Stimulated activated CD4-positive, alpha-beta T cell treated with anti-CD3 and anti-CD28 coated beads, Interleukin-2, amount 100 ng/mL, for 48 hours (primary cell): ENCODE data around the gene PMVK.
"Not testable (repeated sequence)": the region's sequence is repeated elsewhere in the genome, so short reads cannot be mapped to it uniquely, and the experiment has no call there.

Experiments
- DNase-seq, 2 donors: peaks; one replicate each; pipeline ENCODE4 v3.0.0-alpha.2; 2020

PMVK gene

GRCh38 chr1:154936555-154937084, at the start of gene PMVK:
TSS of gene PMVK (minus strand) at chr1:154936719. CDS start at chr1:154936685, 34 bp downstream.
- DNase-seq = peak; percentile 88 to 93

- no peak for DNase-seq
Observed at GRCh38 chr1:154983776-154984466, 47.4 kb upstream of the PMVK start.

- DNase-seq = peak; percentile 93 to 97
Observed at GRCh38 chr1:154982897-154983648, 46.6 kb upstream of the PMVK start, which contains the start of gene FLAD1. TSS of gene FLAD1 (plus strand) at chr1:154983344. CDS start at chr1:154983695, 351 bp downstream.

DNA sequence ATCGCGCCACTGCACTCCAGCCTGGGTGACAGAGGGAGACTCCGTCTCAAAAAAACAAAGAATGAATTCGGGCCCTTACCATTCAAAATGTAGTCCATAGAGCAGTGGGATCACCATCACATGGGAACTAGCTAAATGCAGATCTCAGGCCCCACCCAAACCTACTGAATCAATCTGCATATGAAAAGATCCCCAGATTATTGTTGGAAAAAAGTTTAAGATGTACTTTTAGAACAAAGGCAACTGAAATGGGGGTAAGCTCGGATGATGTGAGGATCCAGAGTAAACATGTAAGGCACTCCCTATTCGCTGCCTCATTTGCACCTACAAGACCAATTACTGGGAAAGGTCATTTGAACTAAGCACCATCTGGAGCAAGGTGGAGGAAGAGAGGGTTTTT, 45.8 kb upstream of the PMVK start:
- no peak for DNase-seq

DNA sequence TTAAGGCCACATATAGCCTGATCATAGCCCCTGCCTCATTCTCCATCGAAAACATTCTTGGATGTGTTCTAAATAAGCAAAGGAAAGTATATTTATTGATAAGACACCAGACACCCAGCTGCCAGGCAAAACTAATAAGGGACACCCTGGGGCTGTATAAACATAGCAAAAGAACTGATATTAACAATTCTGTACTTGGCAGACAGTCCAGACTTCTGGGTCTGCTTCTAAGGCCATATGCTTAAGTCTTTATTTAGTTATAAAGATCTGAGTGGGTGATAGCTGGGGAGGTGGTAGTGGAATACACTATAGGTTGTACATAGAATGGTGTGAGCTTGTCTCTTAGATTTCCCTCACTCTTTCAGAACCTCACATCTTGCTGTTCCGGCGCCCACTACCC, 41.8 kb upstream of the PMVK start:
- no peak for DNase-seq

GRCh38 chr1:154977762-154978161, 41.2 kb upstream of the PMVK start:
- DNase-seq = not testable (repeated sequence)

DNA sequence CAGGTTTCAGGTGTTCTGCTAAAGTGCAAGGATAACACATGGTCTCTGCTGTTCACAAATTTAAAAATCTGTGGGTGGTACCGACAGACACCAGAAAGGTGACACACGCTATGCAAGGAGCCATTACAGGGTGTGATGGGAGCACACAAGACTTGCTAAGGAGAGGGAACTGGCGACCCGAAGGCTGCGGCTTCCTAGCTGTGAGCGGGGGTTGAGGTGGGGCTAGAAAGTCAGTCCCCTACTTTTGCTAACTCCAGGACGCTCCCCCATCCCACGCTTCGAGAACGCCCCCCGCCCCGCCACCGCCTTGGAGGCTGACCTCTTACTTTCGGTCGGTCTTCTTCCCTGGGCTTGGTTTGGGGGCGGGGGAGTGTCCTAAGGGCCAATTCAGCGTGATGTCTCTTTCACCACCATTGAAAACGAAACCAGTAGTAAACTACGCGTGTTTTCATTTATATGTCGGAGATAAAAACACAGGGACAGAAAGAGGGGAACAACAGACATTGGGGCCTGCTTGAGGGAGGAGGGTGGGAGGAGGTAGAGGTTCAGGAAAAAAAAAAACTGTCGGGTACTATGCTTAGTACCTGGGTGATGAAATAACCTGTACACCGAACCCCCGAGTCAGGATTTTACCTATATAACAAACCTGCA, 39.0 kb upstream of the PMVK start:
- DNase-seq = peak in 1 of 2 donors; percentile 48

- peak; percentile 90 for DNase-seq
Observed at GRCh38 chr1:154974808-154975408, 38.4 kb upstream of the PMVK start.

DNA sequence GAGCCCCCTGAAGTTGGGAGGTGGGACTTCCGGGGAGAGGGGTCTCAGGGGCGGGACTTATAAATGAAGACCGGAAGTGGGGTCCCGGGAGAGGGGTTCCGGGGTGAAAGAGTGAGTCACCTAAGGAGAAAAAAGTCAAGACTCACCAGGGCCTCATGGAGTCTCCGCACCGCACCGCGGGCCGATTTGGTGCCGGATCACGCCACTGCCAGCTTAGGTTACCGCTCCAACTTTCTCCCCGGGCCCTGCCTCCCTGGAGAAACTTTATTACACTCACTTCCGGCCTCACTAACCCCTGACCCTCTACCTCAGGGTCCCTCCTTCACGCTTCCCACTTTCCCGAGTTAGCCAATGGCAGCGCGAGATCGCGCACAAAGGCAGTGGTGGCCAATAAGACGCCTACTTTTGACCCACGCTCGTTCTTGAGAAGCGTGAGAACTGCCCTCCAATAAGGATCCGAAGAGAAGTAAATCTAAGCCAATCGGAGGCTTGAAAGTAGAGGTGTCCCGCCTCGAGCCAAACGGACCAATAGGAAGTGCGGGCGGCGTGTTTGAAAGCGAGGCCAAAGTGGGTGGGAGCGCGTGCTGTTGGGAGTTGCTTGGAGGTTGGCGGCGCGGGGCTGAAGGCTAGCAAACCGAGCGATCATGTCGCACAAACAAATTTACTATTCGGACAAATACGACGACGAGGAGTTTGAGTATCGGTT, 37.7 kb upstream of the PMVK start, which contains the start of gene CKS1B:
TSS of gene CKS1B (plus strand) at position 580 of the 706 bp plus-strand sequence. CDS start at position 645, 65 bp downstream.
- peak; percentile 89 to 91 for DNase-seq

DNA sequence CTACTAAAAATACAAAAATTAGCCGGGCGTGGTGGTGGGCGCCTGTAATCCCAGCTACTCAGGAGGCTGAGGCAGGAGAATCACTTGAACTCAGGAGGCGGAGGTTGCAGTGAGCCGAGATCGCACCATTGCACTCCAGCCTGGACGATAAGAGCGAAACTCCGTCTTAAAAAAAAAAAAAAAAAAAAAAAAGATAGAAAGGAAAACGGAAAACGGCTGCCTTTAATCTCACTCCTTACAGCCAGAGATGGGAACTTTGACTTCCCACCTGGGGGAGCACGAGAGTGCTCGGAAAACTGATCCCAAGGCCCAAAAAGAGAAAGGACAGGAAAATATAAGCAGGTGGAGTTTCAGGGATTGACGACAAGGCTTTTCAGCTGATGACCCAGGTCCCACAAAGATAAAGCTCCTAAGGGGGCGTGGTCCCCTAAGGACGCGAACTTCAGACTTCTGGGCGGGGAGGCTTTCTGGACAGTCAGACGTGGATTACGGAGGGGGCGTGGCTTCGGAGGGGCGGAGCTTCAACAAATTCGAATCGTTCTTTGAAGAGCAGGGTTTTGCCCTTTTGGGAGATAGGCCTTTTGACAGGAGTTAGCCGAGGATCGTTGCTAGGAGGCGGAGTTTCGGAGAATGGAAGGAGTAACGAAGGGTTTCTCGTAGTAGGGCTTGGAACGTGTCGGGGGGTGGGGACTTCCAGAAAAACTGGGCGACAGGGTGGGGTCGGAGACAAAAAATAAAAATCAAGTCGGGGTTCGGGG, 37.0 kb upstream of the PMVK start:
- DNase-seq = peak; percentile 93 to 94

DNA sequence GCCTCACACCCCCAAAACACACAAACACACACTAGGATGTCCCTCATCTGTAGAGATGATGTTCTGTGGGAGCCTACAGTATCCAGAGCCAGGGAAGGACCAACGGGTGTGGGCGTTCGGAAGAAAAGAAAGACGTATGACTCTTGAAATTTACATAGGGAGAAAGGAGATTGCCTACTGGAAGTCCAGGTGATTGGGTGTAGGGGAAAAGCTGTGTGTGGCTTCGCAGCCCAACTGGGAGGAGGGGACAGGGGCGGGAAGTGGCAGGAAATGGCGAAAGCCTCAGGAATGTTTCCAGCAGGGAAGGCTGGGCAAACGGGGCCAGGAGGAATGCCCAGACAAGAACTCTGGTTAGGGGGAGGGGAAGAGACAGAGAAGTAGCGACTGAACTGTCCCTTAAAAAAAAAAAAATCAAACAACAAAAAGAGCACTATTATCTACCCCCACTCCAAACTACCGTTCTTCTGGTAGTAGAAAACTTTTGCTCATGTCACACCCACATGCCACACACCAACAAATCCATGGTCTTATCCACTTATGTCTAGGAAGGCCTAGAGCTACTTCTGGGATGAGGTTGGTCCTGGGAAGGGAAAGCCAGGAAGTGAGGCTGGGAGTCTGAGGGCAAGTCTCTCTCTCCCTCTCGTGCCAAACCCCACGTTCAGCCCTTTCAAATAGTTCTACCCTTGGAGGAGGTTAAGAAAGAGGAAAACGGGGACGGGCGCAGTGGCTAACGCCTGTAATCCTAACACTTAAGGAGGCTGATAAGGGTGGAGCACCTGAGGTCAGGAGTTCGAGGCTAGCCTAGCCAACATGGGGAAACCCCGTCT, 36.2 kb upstream of the PMVK start:
- DNase-seq = no peak

DNA sequence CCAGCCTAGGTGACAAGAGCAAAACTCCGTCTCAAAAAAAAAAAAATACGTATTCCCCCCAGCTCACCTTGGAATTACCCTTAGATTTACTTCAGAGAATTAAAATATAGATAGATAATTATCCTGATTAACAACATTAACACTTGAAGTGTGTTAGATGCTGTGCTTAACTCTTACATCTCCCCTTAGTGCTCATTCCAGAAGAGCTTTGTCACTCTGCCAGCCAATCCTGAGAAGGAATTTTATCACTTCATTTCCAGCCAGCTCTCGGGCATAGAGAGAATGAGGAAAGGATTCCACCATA, 35.6 kb upstream of the PMVK start:
- no peak for DNase-seq

DNA sequence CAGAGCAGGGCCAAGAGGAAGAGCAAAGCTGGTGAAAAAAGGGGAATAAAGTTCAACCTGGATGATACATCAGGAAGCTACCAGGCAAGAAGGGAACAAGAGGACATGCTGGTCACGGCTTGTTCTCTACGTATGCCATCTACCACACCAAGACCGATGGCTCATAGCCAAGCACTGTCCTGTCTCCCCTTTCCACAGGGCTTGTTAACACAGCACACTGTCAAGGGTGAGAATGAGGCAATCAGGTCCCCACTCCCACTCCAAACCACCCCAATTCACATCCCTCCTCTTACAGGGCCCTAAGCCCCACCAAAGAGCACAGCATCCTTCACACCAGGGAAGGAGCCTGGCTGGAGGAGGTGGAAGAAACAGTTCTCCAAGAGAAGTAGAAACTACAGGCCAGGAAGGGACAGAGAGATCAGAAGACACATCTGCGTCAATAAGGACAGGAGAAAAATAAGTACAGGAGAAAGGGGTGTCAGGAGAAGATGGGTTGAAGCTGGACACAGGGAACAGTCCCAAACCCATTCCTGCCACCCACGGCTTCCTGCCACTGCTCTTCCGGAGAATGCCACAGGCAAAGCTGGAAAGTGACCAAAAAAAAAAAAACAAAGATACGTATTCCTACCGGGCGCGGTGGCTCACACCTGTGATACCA, 35.0 kb upstream of the PMVK start:
- DNase-seq = no peak

DNA sequence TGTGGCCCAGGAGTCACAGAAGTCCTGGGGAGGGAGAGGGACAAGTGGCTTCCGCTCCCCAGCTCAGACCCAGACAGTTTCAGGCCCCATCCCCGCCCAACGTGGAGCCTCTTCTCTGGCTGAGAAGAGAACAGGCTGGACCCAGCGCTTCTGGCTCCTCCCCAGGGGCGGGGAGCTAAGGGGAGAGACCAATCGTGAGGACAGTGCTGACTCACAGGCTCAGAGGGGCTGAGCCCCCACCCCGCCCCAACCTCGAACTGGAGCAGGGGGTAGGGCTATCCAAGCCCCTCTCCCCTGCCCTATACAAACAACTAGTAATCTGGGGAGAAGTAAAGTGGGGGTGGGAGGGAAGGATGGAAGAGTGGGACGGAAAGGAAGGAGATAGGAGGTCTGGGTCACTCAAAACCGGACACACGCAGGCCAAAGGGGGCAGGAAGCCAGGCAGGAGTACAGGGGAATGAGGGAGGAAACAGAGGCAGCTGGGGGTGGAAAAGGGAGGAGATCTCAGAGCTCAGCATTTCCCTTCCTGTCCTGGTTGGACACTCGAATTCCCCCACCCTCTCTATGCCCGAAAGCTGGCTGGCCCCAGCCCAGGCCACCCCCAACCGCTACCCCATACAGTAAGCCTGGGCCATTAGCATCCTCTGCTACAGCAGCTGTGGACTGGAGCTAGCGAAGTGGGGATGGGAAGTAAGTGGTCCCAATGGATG, 34.3 kb upstream of the PMVK start, which contains the start of gene SHC1:
TSS of gene SHC1 (minus strand) at position 117 of the 710 bp plus-strand sequence. CDS start 221 bp downstream, outside the sequence.
- DNase-seq = peak in 1 of 2 donors; percentile 37

DNA sequence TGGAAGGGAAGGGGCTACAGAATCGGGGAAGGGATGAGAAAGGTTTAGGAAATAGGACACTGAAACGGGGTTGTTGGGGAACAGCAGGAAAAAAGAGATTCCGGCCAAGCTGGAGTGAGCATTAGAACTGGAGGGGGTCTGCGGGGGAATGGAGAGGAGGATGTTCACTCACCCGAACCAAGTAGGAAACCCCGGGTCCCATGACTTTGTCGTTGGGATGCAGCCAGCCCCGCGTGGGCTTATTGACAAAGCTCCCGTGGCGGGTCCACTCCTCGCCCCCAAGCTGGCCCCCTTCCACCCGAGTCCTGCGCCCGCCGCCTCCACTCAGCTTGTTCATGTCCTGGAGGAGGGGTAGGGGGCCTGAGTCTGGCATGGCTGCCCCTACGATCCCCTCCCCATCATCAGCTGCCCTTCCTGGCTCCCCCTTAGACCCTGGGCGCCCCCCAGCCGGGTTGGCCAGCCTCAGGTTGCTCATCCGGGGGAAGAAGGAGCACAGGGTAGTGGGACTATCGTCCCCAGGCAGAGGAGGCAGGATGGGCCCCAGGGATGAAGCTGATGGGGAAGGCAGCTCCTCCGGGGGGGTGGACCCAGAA, 33.4 kb upstream of the PMVK start:
- no peak for DNase-seq

GRCh38 chr1:154969246-154969645, 32.7 kb upstream of the PMVK start:
- no peak for DNase-seq

DNA sequence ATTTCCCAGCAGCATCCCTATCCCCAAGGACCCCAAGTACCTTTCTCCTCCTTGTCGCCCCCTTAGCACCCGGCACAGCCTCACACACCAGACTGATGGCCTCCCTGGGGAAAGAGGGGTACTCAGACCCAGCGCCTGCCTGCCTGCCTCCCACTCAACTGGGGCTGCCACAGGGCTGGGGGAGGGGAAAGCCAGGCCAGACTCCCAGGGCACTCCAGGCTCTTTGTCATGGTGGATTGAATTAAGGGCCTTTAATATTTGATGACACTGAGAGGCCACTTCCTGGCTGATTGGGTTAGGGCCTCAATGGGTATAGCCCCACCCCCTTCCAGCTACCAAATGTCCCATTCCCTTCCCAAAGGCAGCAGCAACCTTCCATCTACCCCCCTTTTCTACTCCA, 32.2 kb upstream of the PMVK start:
- DNase-seq = no peak

DNA sequence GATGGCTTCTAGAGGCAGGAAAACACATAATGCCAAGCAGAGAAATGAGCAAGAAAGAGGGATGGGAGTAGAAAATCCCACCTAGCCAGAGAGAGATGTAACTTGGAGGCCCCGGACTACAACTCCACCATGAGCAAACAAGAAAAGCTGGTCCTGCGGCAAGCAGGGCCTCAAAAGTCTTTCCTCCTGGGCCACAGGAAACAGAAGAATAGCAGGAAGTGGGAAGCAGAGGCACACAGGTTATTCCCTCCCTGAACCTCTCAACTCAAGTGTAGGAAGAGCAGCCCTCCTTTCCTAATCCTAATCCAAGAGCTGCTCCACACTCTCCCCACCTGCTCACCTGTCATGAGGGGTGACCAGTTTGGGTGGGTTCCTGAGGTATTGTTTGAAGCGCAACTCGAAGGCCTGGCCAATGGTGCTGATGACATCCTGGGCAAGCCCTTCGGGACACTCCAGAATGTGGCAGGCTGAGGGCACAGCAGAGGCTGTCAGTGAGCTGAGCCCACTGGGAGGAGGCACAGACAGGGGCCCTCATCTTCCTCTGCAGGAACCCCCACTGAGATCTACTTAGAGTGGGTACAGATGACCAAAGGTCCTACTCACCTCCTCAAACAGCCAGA, 30.9 kb upstream of the PMVK start:
- no peak for DNase-seq
